HepG2 (cell line): Measurements from ENCODE around the gene TAS2R40. TPM values are rescaled to one million over a fixed set of nuclear protein-coding genes. Genes with fewer than 3 reads are reported as not detected.

Source experiments
- ARID5B ChIP-seq: IDR thresholded peaks from 2 replicates; pipeline ENCODE4 v1.4.0; 2020; ENCODE audit warnings: mild to moderate bottlenecking, missing genetic modification reagents
- ETV6 ChIP-seq: sonication (generic); formaldehyde crosslinking; conservative IDR thresholded peaks from 2 replicates; pipeline ENCODE4 v1.4.0; 2020; ENCODE audit warnings: missing genetic modification reagents
- HDAC2 ChIP-seq: sonication (generic); formaldehyde crosslinking; IDR thresholded peaks from 2 replicates; pipeline ENCODE4 v1.4.0; 2020; ENCODE audit warnings: missing genetic modification reagents
- JARID2 ChIP-seq: sonication (generic); formaldehyde crosslinking; IDR thresholded peaks from 2 replicates; pipeline ENCODE4 v1.8.1; 2023; ENCODE audit warnings: missing genetic modification reagents, inconsistent platforms; ENCODE audit not compliant: insufficient replicate concordance
- KIAA2018 ChIP-seq: sonication (generic); formaldehyde crosslinking; IDR thresholded peaks from 2 replicates; pipeline ENCODE4 v1.5.0; 2020; ENCODE audit warnings: mild to moderate bottlenecking, missing genetic modification reagents, borderline replicate concordance
- MTF1 ChIP-seq: sonication (generic); formaldehyde crosslinking; IDR thresholded peaks from 2 replicates; pipeline ENCODE4 v1.5.0; 2020; ENCODE audit warnings: missing genetic modification reagents
- TCF12 ChIP-seq, 2 experiments: fragments of 450-650 bp in 1 of 2; sonication (generic) in 1 of 2; formaldehyde crosslinking in 1 of 2; IDR thresholded peaks; 2 replicates each; pipeline versions ENCODE4 v1.6.1 to v1.8.0; 2017 to 2022; ENCODE audit warnings: antibody characterized with exemption in 1 of 2, mild to moderate bottlenecking in 1 of 2, missing genetic modification reagents in 1 of 2, moderate library complexity in 1 of 2
- ZFP82 ChIP-seq: sonication (generic); formaldehyde crosslinking; IDR thresholded peaks from 2 replicates; pipeline ENCODE4 v1.5.1; 2020; ENCODE audit warnings: mild to moderate bottlenecking, missing genetic modification reagents, borderline replicate concordance
- ZKSCAN5 ChIP-seq: sonication (generic); formaldehyde crosslinking; IDR thresholded peaks from 2 replicates; pipeline ENCODE4 v1.5.1; 2020; ENCODE audit warnings: mild to moderate bottlenecking, missing genetic modification reagents
- ZNF143 ChIP-seq: sonication (generic); formaldehyde crosslinking; IDR thresholded peaks from 2 replicates; pipeline ENCODE4 v1.4.0; 2020; ENCODE audit warnings: missing genetic modification reagents
- ZNF296 ChIP-seq: sonication (generic); formaldehyde crosslinking; conservative IDR thresholded peaks from 2 replicates; pipeline ENCODE4 v1.5.0; 2020; ENCODE audit warnings: mild to moderate bottlenecking, missing genetic modification reagents
- ZNF3 ChIP-seq: IDR thresholded peaks from 2 replicates; pipeline ENCODE4 v1.7.0; 2017; ENCODE audit warnings: inconsistent platforms
- ZNF350 ChIP-seq: sonication (generic); formaldehyde crosslinking; IDR thresholded peaks from 2 replicates; pipeline ENCODE4 v1.4.0; 2020; ENCODE audit warnings: mild to moderate bottlenecking, low read depth, missing genetic modification reagents, borderline replicate concordance
- ZSCAN20 ChIP-seq: sonication (generic); formaldehyde crosslinking; IDR thresholded peaks from 2 replicates; pipeline ENCODE4 v1.4.0; 2020; ENCODE audit warnings: missing genetic modification reagents, mild to moderate bottlenecking, borderline replicate concordance
- ZSCAN30 ChIP-seq: sonication (generic); formaldehyde crosslinking; IDR thresholded peaks from 2 replicates; pipeline ENCODE4 v1.5.0; 2020; ENCODE audit warnings: mild to moderate bottlenecking, missing genetic modification reagents
- polyA plus RNA-seq, 8 experiments: library from polyadenylated mRNA; depleted of rRNA in 3 of 8; stranded (reverse) in 7 of 8; unstranded in 1 of 8; fragments of >200 nt; fragmentation: Illumina TruSeq in 4 of 8; extraction: Trizol in 4 of 8; gene quantifications; 2 replicates each; pipeline versions ENCODE4 v1.2.1 to v1.2.3, GENCODE V29; 2011 to 2016; ENCODE audit warnings: low read depth in 4 of 8, missing spikeins in 1 of 8, mixed read lengths in 1 of 8; ENCODE audit not compliant: insufficient read depth in 1 of 8
- total RNA-seq, 5 experiments: library from RNA; depleted of rRNA; stranded (reverse); fragments of >200 nt; fragmentation: Illumina TruSeq; extraction: Trizol; gene quantifications; 2 replicates each; pipeline ENCODE4 v1.2.3, GENCODE V29; 2016; ENCODE audit warnings: low read depth in 1 of 5

TAS2R40 gene
- total and polyA plus RNA-seq, 2 of the 13 experiments (the other 11 are each of a cell fraction or from before 2014, with no cell fraction given) = not detected

GRCh38 chr7:143263266-143264195 lies 41.7 kb downstream of the TAS2R40 start, which contains the start of gene GSTK1 (continued):
- TF ChIP-seq ZFP82 (CRISPR knock-in tag) (no peak; the same call in 1 of the 2 replicates), ETV6 (CRISPR knock-in tag) (peak; percentile 67; the same call in 1 of the 2 replicates), ZSCAN20 (CRISPR knock-in tag) (no peak), ARID5B (CRISPR knock-in tag) (peak; percentile 41; the same call in 1 of the 2 replicates), HDAC2 (CRISPR knock-in tag) (peak; percentile 70), TCF12 (IDR thresholded peaks at IDR 0.05) (no peak), TCF12 (CRISPR knock-in tag; IDR thresholded peaks at IDR 0.05) (peak; percentile 57; the same call in 1 of the 2 replicates), ZKSCAN5 (0 out of 2 replicates have a peak, but pooled peaks have one; percentile 30), ZNF350 (CRISPR knock-in tag) (peak; percentile 84; the same call in 1 of the 2 replicates), JARID2 (CRISPR knock-in tag) (no peak), ZNF296 (CRISPR knock-in tag) (no peak), KIAA2018 (CRISPR knock-in tag) (no peak), ZSCAN30 (CRISPR knock-in tag) (no peak), MTF1 (no peak), ZNF143 (CRISPR knock-in tag) (0 out of 2 replicates have a peak, but pooled peaks have one; percentile 25), ZNF3 (CRISPR knock-in tag) (no peak)
